Upper lobe of left lung (tissue), 4 donors: ENCODE data around the gene SPATA1.

Source experiments
- POLR2A ChIP-seq, 4 donors: fragments of 450-650 bp; IDR thresholded peaks; one replicate each; pipeline ENCODE4 v1.5.1; 2016 to 2017; ENCODE audit warnings: antibody characterized with exemption in 4 of 4, mild to moderate bottlenecking in 2 of 4
- TF ChIP-seq, protein P1 (sequence below), 6 experiments: fragments of 450-650 bp in 4 of 6; fragments of 200-600 bp in 2 of 6; sonication (generic) in 2 of 6; IDR thresholded peaks; one replicate each; pipeline ENCODE4 v1.5.1; 2016 to 2019; ENCODE audit warnings: antibody characterized with exemption in 6 of 6

DNA sequence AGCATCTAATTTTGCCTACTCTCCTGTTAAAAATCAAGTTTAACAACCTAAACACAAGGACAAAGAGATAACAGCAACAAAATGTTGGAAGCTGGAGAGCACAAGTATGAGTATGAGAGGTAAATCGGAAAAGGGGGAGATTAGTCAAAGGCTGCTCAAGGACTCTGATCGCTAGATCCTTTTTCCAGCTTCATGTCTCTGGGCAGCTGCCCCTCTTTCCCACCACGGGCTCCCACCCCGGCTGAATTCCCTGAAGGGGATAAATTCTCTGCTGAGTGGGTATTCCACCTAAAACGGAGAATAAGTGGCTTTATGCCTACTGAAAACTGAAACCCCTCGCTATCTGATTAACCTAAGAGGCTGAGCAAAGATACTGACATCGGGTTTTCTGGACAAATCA lies 68.8 kb downstream of the SPATA1 start:
- TF ChIP-seq, protein P1, sequence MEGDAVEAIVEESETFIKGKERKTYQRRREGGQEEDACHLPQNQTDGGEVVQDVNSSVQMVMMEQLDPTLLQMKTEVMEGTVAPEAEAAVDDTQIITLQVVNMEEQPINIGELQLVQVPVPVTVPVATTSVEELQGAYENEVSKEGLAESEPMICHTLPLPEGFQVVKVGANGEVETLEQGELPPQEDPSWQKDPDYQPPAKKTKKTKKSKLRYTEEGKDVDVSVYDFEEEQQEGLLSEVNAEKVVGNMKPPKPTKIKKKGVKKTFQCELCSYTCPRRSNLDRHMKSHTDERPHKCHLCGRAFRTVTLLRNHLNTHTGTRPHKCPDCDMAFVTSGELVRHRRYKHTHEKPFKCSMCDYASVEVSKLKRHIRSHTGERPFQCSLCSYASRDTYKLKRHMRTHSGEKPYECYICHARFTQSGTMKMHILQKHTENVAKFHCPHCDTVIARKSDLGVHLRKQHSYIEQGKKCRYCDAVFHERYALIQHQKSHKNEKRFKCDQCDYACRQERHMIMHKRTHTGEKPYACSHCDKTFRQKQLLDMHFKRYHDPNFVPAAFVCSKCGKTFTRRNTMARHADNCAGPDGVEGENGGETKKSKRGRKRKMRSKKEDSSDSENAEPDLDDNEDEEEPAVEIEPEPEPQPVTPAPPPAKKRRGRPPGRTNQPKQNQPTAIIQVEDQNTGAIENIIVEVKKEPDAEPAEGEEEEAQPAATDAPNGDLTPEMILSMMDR (IDR thresholded peaks at IDR 0.05): no peak
- no peak for TF ChIP-seq POLR2A (IDR thresholded peaks at IDR 0.05)
